ENCODE data around the gene GRAMD1B. TPM values are rescaled to one million over a fixed set of nuclear protein-coding genes. Genes with fewer than 3 reads are reported as not detected.

The GRAMD1B gene
- total RNA-seq, 3 donors from 2014 or later = 2.0 to 10.2 (median 8.2) TPM

DNA sequence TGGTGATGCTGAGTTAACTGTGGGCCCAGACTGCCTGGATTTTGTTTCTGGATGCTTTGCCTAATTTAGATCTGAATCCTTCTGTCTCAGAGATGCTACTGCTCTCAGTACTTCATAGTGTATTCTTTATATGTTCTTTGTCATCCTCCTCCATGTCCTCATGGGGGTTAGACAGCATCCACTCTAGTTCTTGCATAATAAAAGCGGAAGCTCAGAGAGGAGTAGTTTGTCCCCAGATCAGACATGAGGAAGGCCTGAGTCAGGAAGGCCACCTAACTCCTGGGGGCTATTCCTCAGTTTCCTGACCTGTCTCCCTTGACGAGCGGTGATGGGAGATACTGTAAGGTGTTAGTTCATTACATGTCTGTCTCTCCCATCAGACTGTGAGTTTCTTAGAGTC, 134.2 kb downstream of the GRAMD1B start:
- H3K27me3 ChIP-seq = no peaks in the 10 kb centered on the region
- H3K27ac ChIP-seq = no peak overlapping the region
- no peak overlapping the region for H3K4me3 ChIP-seq
- H3K4me1 ChIP-seq = peaks cover 6 to 7% of the 10 kb centered on the region in 2 donors
- no peak for DNase-seq (ENCODE audit: low spot score in 2 of 2)
- intact Hi-C loops (cut with DNase I; ENCODE audit: low total_unique reads) = no loop called here
- H3K36me3 ChIP-seq = no peaks in the 10 kb centered on the region
- no peak for TF ChIP-seq POLR2AphosphoS5 (IDR thresholded peaks at IDR 0.05)
- no peak for TF ChIP-seq POLR2A (IDR thresholded peaks at IDR 0.05)
- TF ChIP-seq CTCF (IDR thresholded peaks at IDR 0.05) = no peak
- H3K9me3 ChIP-seq = no peaks in the 10 kb centered on the region

DNA sequence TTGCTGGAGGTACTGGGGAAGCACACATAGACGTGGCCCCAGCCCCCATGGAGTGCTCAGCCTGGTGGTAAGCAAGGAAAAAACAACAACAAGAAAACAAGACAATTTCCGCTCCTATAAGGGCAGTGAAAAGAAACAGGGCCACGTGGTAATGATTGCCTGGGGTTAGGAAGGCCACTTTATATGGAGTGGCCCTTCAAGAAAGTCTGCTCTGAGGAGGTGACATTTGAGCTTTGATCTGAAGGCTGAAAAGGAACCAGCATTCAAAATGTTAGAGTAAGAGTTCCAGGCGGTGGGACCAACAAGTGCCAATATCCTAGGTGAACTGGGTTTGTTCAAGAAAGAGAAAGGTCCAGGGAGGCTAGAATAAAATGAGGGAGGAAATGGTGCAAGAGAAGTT, 136.8 kb downstream of the GRAMD1B start:
- TF ChIP-seq POLR2AphosphoS5 (IDR thresholded peaks at IDR 0.05) (no peak), CTCF (IDR thresholded peaks at IDR 0.05) (no peak), POLR2A (IDR thresholded peaks at IDR 0.05) (no peak)
- no peaks in the 10 kb centered on the region for H3K9me3 ChIP-seq
- intact Hi-C loops (cut with DNase I; ENCODE audit: low total_unique reads) = no loop called here
- no peaks in the 10 kb centered on the region for H3K4me1 ChIP-seq
- DNase-seq (ENCODE audit: low spot score in 2 of 2) = no peak
- H3K27ac ChIP-seq = no peak overlapping the region
- no peaks in the 10 kb centered on the region for H3K27me3 ChIP-seq
- no peak overlapping the region for H3K4me3 ChIP-seq
- no peaks in the 10 kb centered on the region for H3K36me3 ChIP-seq

DNA sequence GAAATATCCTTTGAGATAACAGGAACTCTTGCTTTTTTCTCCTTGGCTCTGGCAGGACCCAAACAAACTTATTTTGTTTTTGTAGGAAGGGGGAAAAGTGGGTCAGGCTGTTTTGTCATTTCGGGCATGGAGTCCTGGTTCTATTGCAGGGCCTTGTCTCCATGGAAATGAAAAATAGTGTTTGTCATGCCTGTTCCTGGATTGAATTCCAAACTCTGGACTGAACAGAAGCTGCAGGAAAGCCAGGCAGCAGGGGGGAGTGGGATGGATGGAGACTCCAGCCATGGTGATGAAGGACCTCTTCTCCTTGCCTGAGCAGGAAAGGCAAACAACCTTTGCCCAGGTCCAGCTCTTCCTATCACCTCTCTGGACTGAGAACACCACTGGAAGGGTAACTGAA, 137.4 kb downstream of the GRAMD1B start:
- Histone ChIP-seq H3K4me1 (no peaks in the 10 kb centered on the region), H3K36me3 (no peaks in the 10 kb centered on the region), H3K9me3 (no peaks in the 10 kb centered on the region), H3K27me3 (no peaks in the 10 kb centered on the region), H3K4me3 (no peak overlapping the region), H3K27ac (no peak overlapping the region)
- intact Hi-C loops (cut with DNase I; ENCODE audit: low total_unique reads) = no loop called here
- DNase-seq (ENCODE audit: low spot score in 2 of 2) = no peak
- no peak for TF ChIP-seq POLR2A (IDR thresholded peaks at IDR 0.05)
- no peak for TF ChIP-seq CTCF (IDR thresholded peaks at IDR 0.05)
- TF ChIP-seq POLR2AphosphoS5 (IDR thresholded peaks at IDR 0.05) = no peak

- Histone ChIP-seq H3K36me3 (no peaks in the 10 kb centered on the region), H3K9me3 (no peaks in the 10 kb centered on the region), H3K4me1 (no peaks in the 10 kb centered on the region), H3K27ac (no peak overlapping the region), H3K27me3 (no peaks in the 10 kb centered on the region), H3K4me3 (no peak overlapping the region)
- intact Hi-C loops (cut with DNase I; ENCODE audit: low total_unique reads) = no loop called here
- DNase-seq (ENCODE audit: low spot score in 2 of 2) = no peak
- TF ChIP-seq POLR2A (IDR thresholded peaks at IDR 0.05) = no peak
- TF ChIP-seq POLR2AphosphoS5 (IDR thresholded peaks at IDR 0.05) = no peak
- no peak for TF ChIP-seq CTCF (IDR thresholded peaks at IDR 0.05)
Measured at GRCh38 chr11:123568367-123568870, 138.3 kb downstream of the GRAMD1B start.

DNA sequence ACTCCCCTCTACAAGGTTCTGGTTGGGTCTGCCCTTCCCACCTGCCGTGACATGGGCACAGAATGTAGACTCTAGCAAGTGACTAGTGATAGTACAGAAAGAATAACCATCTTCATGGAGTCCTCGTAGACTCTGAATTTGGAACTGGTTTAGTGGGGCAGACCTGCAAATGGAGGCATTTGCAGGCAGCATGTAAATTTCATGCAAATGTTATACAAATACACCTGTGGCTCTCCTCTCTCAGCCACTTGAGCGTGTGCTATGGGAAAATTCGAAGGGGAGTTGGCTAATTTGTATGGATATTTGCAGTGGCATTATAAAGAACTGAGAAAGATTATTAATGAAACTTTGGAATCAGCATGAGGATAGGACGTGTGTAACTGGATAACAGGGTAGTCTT, 139.3 kb downstream of the GRAMD1B start:
- no peaks in the 10 kb centered on the region for H3K27me3 ChIP-seq
- DNase-seq (ENCODE audit: low spot score in 2 of 2) = no peak
- no peaks in the 10 kb centered on the region for H3K36me3 ChIP-seq
- H3K4me1 ChIP-seq = no peaks in the 10 kb centered on the region
- H3K4me3 ChIP-seq = no peak overlapping the region
- intact Hi-C loops (cut with DNase I; ENCODE audit: low total_unique reads) = no loop called here
- no peak for TF ChIP-seq POLR2A (IDR thresholded peaks at IDR 0.05)
- TF ChIP-seq POLR2AphosphoS5 (IDR thresholded peaks at IDR 0.05) = no peak
- TF ChIP-seq CTCF (IDR thresholded peaks at IDR 0.05) = no peak
- H3K9me3 ChIP-seq = no peaks in the 10 kb centered on the region
- H3K27ac ChIP-seq = no peak overlapping the region

All from breast epithelium (tissue), 4 donors.